ENCODE results near the gene SDC3. TPM values are rescaled to one million over a fixed set of nuclear protein-coding genes. Genes with fewer than 3 reads are reported as not detected.

SDC3 gene
- total RNA-seq, 2 experiments from 2014 or later = not detected

GRCh38 chr1:30848130-30848529 is 60.4 kb downstream of the SDC3 start:
- ChIA-PET POLR2A (no interaction called here), CTCF (interaction anchor here (0.7 kb wide), 2 partner anchors 47 to 178 kb away, joined by 3 read pairs; no protein-coding TSS in a partner anchor)
- no peaks in the 10 kb centered on the region for H3K9me3 Mint-ChIP-seq
- no peak overlapping the region for H3K27ac Mint-ChIP-seq
- H3K27me3 Mint-ChIP-seq = peaks cover 39% of the 10 kb centered on the region
- no peaks in the 10 kb centered on the region for H3K4me1 Mint-ChIP-seq
- H3K4me3 Mint-ChIP-seq = no peak overlapping the region
- no peaks in the 10 kb centered on the region for H3K36me3 Mint-ChIP-seq (ENCODE audit: low read depth)
- no peak for DNase-seq

- H3K36me3 Mint-ChIP-seq (ENCODE audit: low read depth) = no peaks in the 10 kb centered on the region
- DNase-seq = no peak
- no peak overlapping the region for H3K4me3 Mint-ChIP-seq
- H3K4me1 Mint-ChIP-seq = no peaks in the 10 kb centered on the region
- H3K27me3 Mint-ChIP-seq = peaks cover 45% of the 10 kb centered on the region
- ChIA-PET POLR2A (no interaction called here), CTCF (interaction anchor here (0.6 to 0.7 kb wide), 2 partner anchors 179 to 1631 kb away, joined by 3 read pairs; no protein-coding TSS in a partner anchor)
- H3K27ac Mint-ChIP-seq = no peak overlapping the region
- H3K9me3 Mint-ChIP-seq = no peaks in the 10 kb centered on the region
Observed at GRCh38 chr1:30847358-30847972, 61.1 kb downstream of the SDC3 start.

GRCh38 chr1:30846587-30846986 is 62.0 kb downstream of the SDC3 start:
- ChIA-PET CTCF (no interaction called here), POLR2A (no interaction called here)
- Mint-ChIP-seq H3K4me1 (no peaks in the 10 kb centered on the region), H3K36me3 (ENCODE audit: low read depth) (no peaks in the 10 kb centered on the region), H3K27ac (no peak overlapping the region), H3K9me3 (no peaks in the 10 kb centered on the region), H3K27me3 (peaks cover 52% of the 10 kb centered on the region), H3K4me3 (no peak overlapping the region)
- DNase-seq = no peak

- ChIA-PET CTCF (no interaction called here), POLR2A (no interaction called here)
- H3K27me3 Mint-ChIP-seq = peaks cover 56% of the 10 kb centered on the region
- no peaks in the 10 kb centered on the region for H3K9me3 Mint-ChIP-seq
- no peaks in the 10 kb centered on the region for H3K36me3 Mint-ChIP-seq (ENCODE audit: low read depth)
- no peak overlapping the region for H3K4me3 Mint-ChIP-seq
- H3K4me1 Mint-ChIP-seq = no peaks in the 10 kb centered on the region
- H3K27ac Mint-ChIP-seq = no peak overlapping the region
- DNase-seq = no peak
Observed at GRCh38 chr1:30845904-30846290, 62.7 kb downstream of the SDC3 start.

- POLR2A ChIA-PET = no interaction called here
- H3K4me3 Mint-ChIP-seq = no peak overlapping the region
- no peaks in the 10 kb centered on the region for H3K36me3 Mint-ChIP-seq (ENCODE audit: low read depth)
- no peak overlapping the region for H3K27ac Mint-ChIP-seq
- peaks cover 56% of the 10 kb centered on the region for H3K27me3 Mint-ChIP-seq
- CTCF ChIA-PET = no interaction called here
- DNase-seq = no peak
- H3K4me1 Mint-ChIP-seq = no peaks in the 10 kb centered on the region
- H3K9me3 Mint-ChIP-seq = no peaks in the 10 kb centered on the region
Observed at GRCh38 chr1:30845237-30845903, 63.2 kb downstream of the SDC3 start.

- no peak overlapping the region for H3K4me3 Mint-ChIP-seq
- H3K27ac Mint-ChIP-seq = no peak overlapping the region
- ChIA-PET CTCF (no interaction called here), POLR2A (no interaction called here)
- H3K4me1 Mint-ChIP-seq = no peaks in the 10 kb centered on the region
- H3K9me3 Mint-ChIP-seq = no peaks in the 10 kb centered on the region
- no peak for DNase-seq
- H3K36me3 Mint-ChIP-seq (ENCODE audit: low read depth) = no peaks in the 10 kb centered on the region
- H3K27me3 Mint-ChIP-seq = peaks cover 57% of the 10 kb centered on the region
Observed at GRCh38 chr1:30844631-30845030, 63.9 kb downstream of the SDC3 start.

GRCh38 chr1:30842697-30843354 is 65.7 kb downstream of the SDC3 start:
- H3K27me3 Mint-ChIP-seq = peaks cover 49% of the 10 kb centered on the region
- no peaks in the 10 kb centered on the region for H3K4me1 Mint-ChIP-seq
- no peaks in the 10 kb centered on the region for H3K9me3 Mint-ChIP-seq
- no peaks in the 10 kb centered on the region for H3K36me3 Mint-ChIP-seq (ENCODE audit: low read depth)
- DNase-seq = no peak
- ChIA-PET POLR2A (no interaction called here), CTCF (no interaction called here)
- H3K4me3 Mint-ChIP-seq = no peak overlapping the region
- no peak overlapping the region for H3K27ac Mint-ChIP-seq

- Mint-ChIP-seq H3K9me3 (no peaks in the 10 kb centered on the region), H3K4me3 (no peak overlapping the region), H3K27me3 (peaks cover 54% of the 10 kb centered on the region), H3K36me3 (ENCODE audit: low read depth) (no peaks in the 10 kb centered on the region), H3K27ac (no peak overlapping the region), H3K4me1 (no peaks in the 10 kb centered on the region)
- ChIA-PET POLR2A (no interaction called here), CTCF (no interaction called here)
- no peak for DNase-seq
Observed at GRCh38 chr1:30840904-30841598, 67.5 kb downstream of the SDC3 start.

- Mint-ChIP-seq H3K27ac (no peak overlapping the region), H3K4me1 (no peaks in the 10 kb centered on the region), H3K36me3 (ENCODE audit: low read depth) (no peaks in the 10 kb centered on the region), H3K27me3 (peaks cover 44% of the 10 kb centered on the region), H3K9me3 (no peaks in the 10 kb centered on the region), H3K4me3 (no peak overlapping the region)
- no peak for DNase-seq
- ChIA-PET POLR2A (no interaction called here), CTCF (no interaction called here)
Observed at GRCh38 chr1:30839827-30840359, 68.7 kb downstream of the SDC3 start.

- CTCF ChIA-PET = no interaction called here
Observed at GRCh38 chr1:30838996-30839395, 69.6 kb downstream of the SDC3 start.

GRCh38 chr1:30837653-30838052 is 70.9 kb downstream of the SDC3 start:
- no peaks in the 10 kb centered on the region for H3K4me1 Mint-ChIP-seq
- H3K27me3 Mint-ChIP-seq = peaks cover 40% of the 10 kb centered on the region
- H3K36me3 Mint-ChIP-seq (ENCODE audit: low read depth) = no peaks in the 10 kb centered on the region
- no peak for DNase-seq
- ChIA-PET POLR2A (no interaction called here), CTCF (no interaction called here)
- no peaks in the 10 kb centered on the region for H3K9me3 Mint-ChIP-seq
- H3K4me3 Mint-ChIP-seq = no peak overlapping the region
- H3K27ac Mint-ChIP-seq = no peak overlapping the region

More at GRCh38 chr1:30838996-30839395, 69.6 kb downstream of the SDC3 start:
- peaks cover 41% of the 10 kb centered on the region for H3K27me3 Mint-ChIP-seq
- POLR2A ChIA-PET = no interaction called here
- no peak overlapping the region for H3K27ac Mint-ChIP-seq
- no peak overlapping the region for H3K4me3 Mint-ChIP-seq
- DNase-seq = no peak
- H3K9me3 Mint-ChIP-seq = no peaks in the 10 kb centered on the region
- H3K36me3 Mint-ChIP-seq (ENCODE audit: low read depth) = no peaks in the 10 kb centered on the region
- H3K4me1 Mint-ChIP-seq = no peaks in the 10 kb centered on the region

GRCh38 chr1:30834253-30834652 is 74.3 kb downstream of the SDC3 start:
- no peak for DNase-seq
- POLR2A ChIA-PET = no interaction called here
- no peaks in the 10 kb centered on the region for H3K36me3 Mint-ChIP-seq (ENCODE audit: low read depth)
- no peaks in the 10 kb centered on the region for H3K9me3 Mint-ChIP-seq
- no peak overlapping the region for H3K27ac Mint-ChIP-seq
- CTCF ChIA-PET = no interaction called here
- H3K4me3 Mint-ChIP-seq = no peak overlapping the region
- H3K4me1 Mint-ChIP-seq = no peaks in the 10 kb centered on the region
- H3K27me3 Mint-ChIP-seq = peaks cover 34% of the 10 kb centered on the region

- DNase-seq = no peak
- ChIA-PET POLR2A (no interaction called here), CTCF (no interaction called here)
- Mint-ChIP-seq H3K4me1 (no peaks in the 10 kb centered on the region), H3K27ac (no peak overlapping the region), H3K27me3 (peaks cover 48% of the 10 kb centered on the region), H3K9me3 (no peaks in the 10 kb centered on the region), H3K36me3 (ENCODE audit: low read depth) (no peaks in the 10 kb centered on the region), H3K4me3 (no peak overlapping the region)
Observed at GRCh38 chr1:30830537-30830936, 78.0 kb downstream of the SDC3 start.

Measured in activated CD4-positive, alpha-beta memory T cell treated with anti-CD3 and anti-CD28 coated beads, Interleukin-2, amount 10 ng/mL, durations not matched to agents 7 days and 5 days (primary cell).